SK-N-SH treated with all-trans-retinoic acid at 6 μM for 48 hours (cell line): ENCODE measurements around the gene NADK2.

ENCODE experiments used
- GLIS3 ChIP-seq: fragments of 250-450 bp; sonication (Bioruptor Pico); IDR thresholded peaks from 2 replicates; pipeline ENCODE4 v1.5.0; 2020; ENCODE audit warnings: mild to moderate bottlenecking, moderate library complexity
- ISL1 ChIP-seq: fragments of 250-450 bp; sonication (Bioruptor Pico); IDR thresholded peaks from 2 replicates; pipeline ENCODE4 v2.1.2; 2022; ENCODE audit warnings: mild to moderate bottlenecking, moderate library complexity
- SNAI2 ChIP-seq: fragments of 250-450 bp; sonication (Bioruptor Pico); IDR thresholded peaks from 2 replicates; pipeline ENCODE4 v1.5.0; 2020; ENCODE audit warnings: mild to moderate bottlenecking, moderate library complexity
- TF ChIP-seq, protein P1 (sequence below): fragments of 250-450 bp; sonication (Bioruptor Pico); IDR thresholded peaks from 2 replicates; pipeline ENCODE4 v1.8.0; 2021; ENCODE audit warnings: low read depth, mild to moderate bottlenecking, moderate library complexity, borderline replicate concordance
- TF ChIP-seq, protein P2 (sequence below): fragments of 250-450 bp; sonication (Bioruptor Pico); IDR thresholded peaks from 2 replicates; pipeline ENCODE4 v1.8.0; 2020; ENCODE audit warnings: mild to moderate bottlenecking, moderate library complexity, borderline replicate concordance

DNA sequence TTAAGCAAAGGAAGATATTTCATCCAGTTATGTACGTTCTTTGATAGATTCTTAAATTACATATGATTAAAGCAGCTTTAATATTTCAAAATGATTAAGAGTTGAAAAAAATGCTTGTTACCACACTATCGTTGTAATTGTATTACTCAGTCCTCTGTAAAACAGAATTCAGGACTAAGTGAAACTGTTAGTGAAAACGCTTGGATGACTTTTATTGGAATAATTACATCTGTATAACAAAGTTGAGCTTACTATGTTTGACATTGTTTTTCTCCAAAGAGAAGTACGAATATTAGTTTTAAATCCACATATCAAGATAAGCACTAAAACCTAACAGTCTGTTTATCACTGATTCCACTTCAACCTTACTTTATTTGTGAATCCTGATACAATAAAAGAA is 8.7 kb upstream of the NADK2 start:
- TF ChIP-seq, protein P1, sequence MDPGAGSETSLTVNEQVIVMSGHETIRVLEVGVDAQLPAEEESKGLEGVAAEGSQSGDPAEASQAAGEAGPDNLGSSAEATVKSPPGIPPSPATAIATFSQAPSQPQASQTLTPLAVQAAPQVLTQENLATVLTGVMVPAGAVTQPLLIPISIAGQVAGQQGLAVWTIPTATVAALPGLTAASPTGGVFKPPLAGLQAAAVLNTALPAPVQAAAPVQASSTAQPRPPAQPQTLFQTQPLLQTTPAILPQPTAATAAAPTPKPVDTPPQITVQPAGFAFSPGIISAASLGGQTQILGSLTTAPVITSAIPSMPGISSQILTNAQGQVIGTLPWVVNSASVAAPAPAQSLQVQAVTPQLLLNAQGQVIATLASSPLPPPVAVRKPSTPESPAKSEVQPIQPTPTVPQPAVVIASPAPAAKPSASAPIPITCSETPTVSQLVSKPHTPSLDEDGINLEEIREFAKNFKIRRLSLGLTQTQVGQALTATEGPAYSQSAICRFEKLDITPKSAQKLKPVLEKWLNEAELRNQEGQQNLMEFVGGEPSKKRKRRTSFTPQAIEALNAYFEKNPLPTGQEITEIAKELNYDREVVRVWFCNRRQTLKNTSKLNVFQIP (CRISPR knock-in tag): no peak
- TF ChIP-seq SNAI2 (no peak), GLIS3 (CRISPR knock-in tag) (no peak), ISL1 (CRISPR knock-in tag) (no peak)
- TF ChIP-seq, protein P2, sequence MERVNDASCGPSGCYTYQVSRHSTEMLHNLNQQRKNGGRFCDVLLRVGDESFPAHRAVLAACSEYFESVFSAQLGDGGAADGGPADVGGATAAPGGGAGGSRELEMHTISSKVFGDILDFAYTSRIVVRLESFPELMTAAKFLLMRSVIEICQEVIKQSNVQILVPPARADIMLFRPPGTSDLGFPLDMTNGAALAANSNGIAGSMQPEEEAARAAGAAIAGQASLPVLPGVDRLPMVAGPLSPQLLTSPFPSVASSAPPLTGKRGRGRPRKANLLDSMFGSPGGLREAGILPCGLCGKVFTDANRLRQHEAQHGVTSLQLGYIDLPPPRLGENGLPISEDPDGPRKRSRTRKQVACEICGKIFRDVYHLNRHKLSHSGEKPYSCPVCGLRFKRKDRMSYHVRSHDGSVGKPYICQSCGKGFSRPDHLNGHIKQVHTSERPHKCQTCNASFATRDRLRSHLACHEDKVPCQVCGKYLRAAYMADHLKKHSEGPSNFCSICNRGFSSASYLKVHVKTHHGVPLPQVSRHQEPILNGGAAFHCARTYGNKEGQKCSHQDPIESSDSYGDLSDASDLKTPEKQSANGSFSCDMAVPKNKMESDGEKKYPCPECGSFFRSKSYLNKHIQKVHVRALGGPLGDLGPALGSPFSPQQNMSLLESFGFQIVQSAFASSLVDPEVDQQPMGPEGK (CRISPR knock-in tag): no peak
